Measurements from ENCODE around the gene STAB2. TPM values are rescaled to one million over a fixed set of nuclear protein-coding genes. Genes with fewer than 3 reads are reported as not detected.

Gene STAB2
- total RNA-seq, 1 donor from 2014 or later = not detected

DNA sequence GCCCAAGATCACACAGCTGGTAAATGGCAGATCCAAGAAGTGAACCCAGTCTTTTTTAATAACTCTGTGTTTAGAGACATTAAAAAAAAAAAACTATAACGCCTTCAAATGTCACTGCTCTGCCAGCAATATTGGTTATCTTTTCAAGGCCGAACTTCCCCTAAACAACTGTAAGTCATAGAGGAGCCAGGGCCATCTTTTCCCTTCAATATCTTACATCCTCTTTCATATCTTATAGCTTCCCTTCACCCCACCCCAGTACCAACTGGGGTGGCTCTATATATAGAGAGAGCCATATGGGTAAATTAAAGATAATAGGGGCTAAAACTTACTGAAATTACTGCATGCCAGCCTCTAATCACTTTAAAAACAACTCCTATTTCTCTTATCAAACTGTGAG, 100.2 kb downstream of the STAB2 start:
- no peak overlapping the region for H3K4me2 ChIP-seq
- DNase-seq (ENCODE audit: low spot score) = no peak
- Mint-ChIP-seq H3K36me3 (no peaks in the 10 kb centered on the region), H3K9me3 (no peaks in the 10 kb centered on the region), H3K4me1 (no peaks in the 10 kb centered on the region), H3K27ac (no peak overlapping the region), H3K27me3 (ENCODE audit: insufficient read depth, low read depth) (no peaks in the 10 kb centered on the region), H3K4me3 (no peak overlapping the region)
- no peak overlapping the region for H3K9ac ChIP-seq
- no peaks in the 10 kb centered on the region for H3K4me1 ChIP-seq
- H3K36me3 ChIP-seq = no peaks in the 10 kb centered on the region
- H3K27me3 ChIP-seq = no peaks in the 10 kb centered on the region
- H4K20me1 ChIP-seq (ENCODE audit: low read depth) = no peaks in the 10 kb centered on the region
- TF ChIP-seq EZH2phosphoT487 (IDR thresholded peaks at IDR 0.05) (no peak), EZH2 (IDR thresholded peaks at IDR 0.05) (no peak)
- TF ChIP-seq, protein P1, sequence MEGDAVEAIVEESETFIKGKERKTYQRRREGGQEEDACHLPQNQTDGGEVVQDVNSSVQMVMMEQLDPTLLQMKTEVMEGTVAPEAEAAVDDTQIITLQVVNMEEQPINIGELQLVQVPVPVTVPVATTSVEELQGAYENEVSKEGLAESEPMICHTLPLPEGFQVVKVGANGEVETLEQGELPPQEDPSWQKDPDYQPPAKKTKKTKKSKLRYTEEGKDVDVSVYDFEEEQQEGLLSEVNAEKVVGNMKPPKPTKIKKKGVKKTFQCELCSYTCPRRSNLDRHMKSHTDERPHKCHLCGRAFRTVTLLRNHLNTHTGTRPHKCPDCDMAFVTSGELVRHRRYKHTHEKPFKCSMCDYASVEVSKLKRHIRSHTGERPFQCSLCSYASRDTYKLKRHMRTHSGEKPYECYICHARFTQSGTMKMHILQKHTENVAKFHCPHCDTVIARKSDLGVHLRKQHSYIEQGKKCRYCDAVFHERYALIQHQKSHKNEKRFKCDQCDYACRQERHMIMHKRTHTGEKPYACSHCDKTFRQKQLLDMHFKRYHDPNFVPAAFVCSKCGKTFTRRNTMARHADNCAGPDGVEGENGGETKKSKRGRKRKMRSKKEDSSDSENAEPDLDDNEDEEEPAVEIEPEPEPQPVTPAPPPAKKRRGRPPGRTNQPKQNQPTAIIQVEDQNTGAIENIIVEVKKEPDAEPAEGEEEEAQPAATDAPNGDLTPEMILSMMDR (IDR thresholded peaks at IDR 0.05) = no peak
- H3K9me3 ChIP-seq (ENCODE audit: low read depth) = no peaks in the 10 kb centered on the region
- H3K27ac ChIP-seq = no peak overlapping the region
- no peaks in the 10 kb centered on the region for H3F3A ChIP-seq (ENCODE audit: low read depth)
- H3K4me3 ChIP-seq = no peak overlapping the region
- no peaks in the 10 kb centered on the region for H3K79me2 ChIP-seq (ENCODE audit: low read depth)
- no peak overlapping the region for H2AFZ ChIP-seq (replicated peaks)

DNA sequence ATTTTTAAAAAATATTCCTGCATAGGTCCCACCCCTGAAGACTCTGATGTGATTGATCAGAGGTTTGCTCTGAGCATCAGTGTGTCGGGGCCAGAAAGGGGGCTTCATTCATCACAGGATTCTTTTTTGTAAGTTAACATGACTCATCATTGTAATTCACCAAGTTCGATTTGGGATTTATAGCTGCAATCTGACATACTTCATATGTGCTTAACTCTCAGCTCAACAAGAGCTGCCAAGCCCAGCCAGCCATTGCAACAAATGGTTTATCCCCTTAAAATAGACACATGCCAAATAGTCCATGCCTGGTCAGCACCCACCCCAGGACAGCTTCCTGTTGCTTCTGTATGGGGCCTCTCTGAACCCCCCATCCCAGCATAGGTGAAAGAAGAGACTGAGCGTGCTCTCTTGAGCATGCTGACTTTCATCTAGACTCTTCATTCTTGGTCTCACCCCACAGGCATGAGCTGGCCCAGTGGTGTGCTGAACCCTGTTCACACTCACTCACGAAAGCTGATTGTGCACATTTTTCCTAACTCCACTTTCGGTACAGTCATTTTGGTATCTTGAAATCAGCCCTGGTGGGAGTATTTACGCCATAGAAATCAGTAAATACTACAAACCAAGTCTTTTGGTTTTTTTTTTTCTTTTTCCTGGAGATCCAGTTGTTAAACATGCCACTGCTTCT, 101.4 kb downstream of the STAB2 start:
- Histone ChIP-seq H3K27ac (no peak overlapping the region), H3K4me2 (no peak overlapping the region), H3K36me3 (no peaks in the 10 kb centered on the region), H2AFZ (replicated peaks) (no peak overlapping the region), H3K4me3 (no peak overlapping the region), H3K9me3 (ENCODE audit: low read depth) (no peaks in the 10 kb centered on the region), H3K79me2 (ENCODE audit: low read depth) (no peaks in the 10 kb centered on the region), H3K4me1 (no peaks in the 10 kb centered on the region), H3K9ac (no peak overlapping the region), H3F3A (ENCODE audit: low read depth) (no peaks in the 10 kb centered on the region), H4K20me1 (ENCODE audit: low read depth) (no peaks in the 10 kb centered on the region), H3K27me3 (no peaks in the 10 kb centered on the region)
- Mint-ChIP-seq H3K27me3 (ENCODE audit: insufficient read depth, low read depth) (no peaks in the 10 kb centered on the region), H3K4me1 (no peaks in the 10 kb centered on the region), H3K36me3 (no peaks in the 10 kb centered on the region), H3K27ac (no peak overlapping the region), H3K9me3 (no peaks in the 10 kb centered on the region), H3K4me3 (no peak overlapping the region)
- no peak for DNase-seq (ENCODE audit: low spot score)
- TF ChIP-seq EZH2phosphoT487 (IDR thresholded peaks at IDR 0.05) = no peak
- TF ChIP-seq EZH2 (IDR thresholded peaks at IDR 0.05) = no peak
- TF ChIP-seq, protein P1 (IDR thresholded peaks at IDR 0.05) = no peak

DNA sequence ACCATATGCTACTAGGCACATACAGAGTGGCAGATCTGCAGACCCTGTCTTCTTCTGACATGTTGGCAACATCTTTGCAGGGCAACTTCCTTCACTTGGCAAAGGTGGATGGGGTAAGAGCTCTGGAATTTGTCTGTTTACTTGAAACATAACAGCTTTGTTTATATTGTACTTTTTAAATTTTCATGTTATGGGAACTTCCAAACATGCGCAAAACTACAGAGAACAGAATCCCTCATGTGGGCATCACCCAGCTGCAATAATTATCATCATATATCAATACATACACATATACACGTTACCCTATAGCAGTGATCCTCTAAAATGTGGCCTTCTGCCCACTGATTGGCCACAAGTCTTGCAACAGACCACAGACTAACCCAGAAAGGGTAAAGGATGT, 103.4 kb downstream of the STAB2 start:
- Histone ChIP-seq H3K36me3 (no peaks in the 10 kb centered on the region), H3K4me1 (no peaks in the 10 kb centered on the region), H3K9ac (no peak overlapping the region), H3K9me3 (ENCODE audit: low read depth) (no peaks in the 10 kb centered on the region), H4K20me1 (ENCODE audit: low read depth) (no peaks in the 10 kb centered on the region), H3F3A (ENCODE audit: low read depth) (no peaks in the 10 kb centered on the region), H3K4me3 (no peak overlapping the region), H3K27ac (no peak overlapping the region), H3K4me2 (no peak overlapping the region), H3K79me2 (ENCODE audit: low read depth) (no peaks in the 10 kb centered on the region), H2AFZ (replicated peaks) (no peak overlapping the region), H3K27me3 (no peaks in the 10 kb centered on the region)
- Mint-ChIP-seq H3K27me3 (ENCODE audit: insufficient read depth, low read depth) (no peaks in the 10 kb centered on the region), H3K9me3 (no peaks in the 10 kb centered on the region), H3K27ac (no peak overlapping the region), H3K36me3 (no peaks in the 10 kb centered on the region), H3K4me1 (peaks cover 1% of the 10 kb centered on the region), H3K4me3 (no peak overlapping the region)
- no peak for DNase-seq (ENCODE audit: low spot score)
- TF ChIP-seq EZH2 (IDR thresholded peaks at IDR 0.05) (no peak), EZH2phosphoT487 (IDR thresholded peaks at IDR 0.05) (no peak)
- TF ChIP-seq, protein P1 (IDR thresholded peaks at IDR 0.05) = no peak

All from neural progenitor cell (in vitro differentiated cells).